Loucy (cell line): ENCODE results near the gene ZNF496.
"Not testable (repeated sequence)": the region's sequence is repeated elsewhere in the genome, so short reads cannot be mapped to it uniquely, and the experiment has no call there.

Source experiments
- H2AFZ ChIP-seq: fragments of 200-600 bp; sonication (generic); 2 replicates; pipeline ENCODE4 v1.6.0; 2016; ENCODE audit warnings: antibody characterized with exemption, mild to moderate bottlenecking, low read length, moderate library complexity
- H3F3A ChIP-seq: fragments of 200-600 bp; 2 replicates; pipeline ENCODE4 v1.6.0; 2016; ENCODE audit warnings: antibody characterized with exemption, low read depth, mild to moderate bottlenecking
- H3K27me3 ChIP-seq: fragments of 200-600 bp; sonication (generic); 2 replicates; pipeline ENCODE4 v1.6.1; 2014; ENCODE audit warnings: low read length, mild to moderate bottlenecking; ENCODE audit not compliant: insufficient read depth, poor library complexity, severe bottlenecking
- H3K36me3 ChIP-seq: fragments of 200-600 bp; sonication (generic); 2 replicates; pipeline ENCODE4 v1.6.1; 2016; ENCODE audit warnings: low read length; ENCODE audit not compliant: insufficient read depth
- H3K4me1 ChIP-seq: fragments of 200-600 bp; sonication (generic); 2 replicates; pipeline ENCODE4 v1.5.1; 2014; ENCODE audit warnings: low read length, mild to moderate bottlenecking; ENCODE audit not compliant: insufficient read depth, poor library complexity, severe bottlenecking
- H3K4me2 ChIP-seq: fragments of 200-600 bp; sonication (generic); 2 replicates; pipeline ENCODE4 v1.6.0; 2014; ENCODE audit warnings: antibody characterized with exemption, low read length, low read depth, mild to moderate bottlenecking; ENCODE audit not compliant: poor library complexity, severe bottlenecking
- H3K4me3 ChIP-seq: fragments of 200-600 bp; sonication (generic); 2 replicates; pipeline ENCODE4 v1.5.1; 2014; ENCODE audit warnings: low read length, mild to moderate bottlenecking, mixed read lengths; ENCODE audit not compliant: poor library complexity, severe bottlenecking
- H3K79me2 ChIP-seq: fragments of 200-600 bp; sonication (generic); 2 replicates; pipeline ENCODE4 v1.6.1; 2014; ENCODE audit warnings: low read length; ENCODE audit not compliant: insufficient read depth
- H3K9ac ChIP-seq: fragments of 200-600 bp; sonication (generic); 2 replicates; pipeline ENCODE4 v1.6.0; 2014; ENCODE audit warnings: mild to moderate bottlenecking, low read depth, low read length, moderate library complexity; ENCODE audit not compliant: poor library complexity, severe bottlenecking
- H3K9me2 ChIP-seq: fragments of 200-600 bp; sonication (generic); replicated peaks from 2 replicates; pipeline ENCODE4 v1.6.1; 2016; ENCODE audit warnings: low read depth, low read length, mixed read lengths
- H3K9me3 ChIP-seq: fragments of 200-600 bp; sonication (generic); 2 replicates; pipeline ENCODE4 v1.6.1; 2014; ENCODE audit warnings: mild to moderate bottlenecking, antibody characterized with exemption, low read length, low read depth; ENCODE audit not compliant: insufficient read depth
- H4K20me1 ChIP-seq: fragments of 200-600 bp; sonication (generic); 2 replicates; pipeline ENCODE4 v1.6.0; 2014; ENCODE audit warnings: antibody characterized with exemption, low read length, mild to moderate bottlenecking; ENCODE audit not compliant: insufficient read depth, poor library complexity, severe bottlenecking
- EZH2phosphoT487 ChIP-seq: fragments of 200-600 bp; IDR thresholded peaks from 2 replicates; pipeline ENCODE4 v1.6.1; 2018; ENCODE audit warnings: antibody characterized with exemption, mild to moderate bottlenecking, moderate library complexity, borderline replicate concordance
- TF ChIP-seq, protein P1 (sequence below): fragments of 200-600 bp; sonication (generic); conservative IDR thresholded peaks from 2 replicates; pipeline ENCODE4 v1.5.1; 2014; ENCODE audit warnings: mild to moderate bottlenecking, antibody characterized with exemption, low read length

ZNF496 gene

DNA sequence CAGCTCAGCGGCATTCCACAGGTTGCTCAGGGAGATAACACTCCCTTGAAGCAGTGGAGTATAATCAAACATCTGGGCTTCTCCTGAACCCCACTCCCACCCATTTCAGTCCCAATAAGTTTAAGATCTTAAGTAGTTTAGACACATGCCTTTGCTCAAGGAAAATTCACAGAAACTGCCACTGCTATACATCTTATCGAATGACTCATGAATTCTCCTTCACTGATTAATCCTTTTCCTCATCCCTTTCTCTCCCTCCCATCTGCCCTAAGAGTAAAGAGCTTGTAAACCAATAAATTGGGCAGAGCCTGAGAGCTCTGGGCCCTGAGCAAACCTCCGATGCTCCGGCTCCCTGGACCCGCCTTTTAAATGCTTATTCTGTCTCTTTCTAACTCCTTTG, 65.6 kb downstream of the ZNF496 start:
- Histone ChIP-seq H3K79me2 (no peaks in the 10 kb centered on the region), H3K9me2 (no peaks in the 10 kb centered on the region), H3F3A (no peaks in the 10 kb centered on the region), H3K36me3 (no peaks in the 10 kb centered on the region), H2AFZ (no peak overlapping the region), H3K4me1 (no peaks in the 10 kb centered on the region), H3K4me3 (no peak overlapping the region), H3K9ac (no peak overlapping the region), H3K9me3 (no peaks in the 10 kb centered on the region; the same call in 1 of the 2 replicates), H3K27me3 (no peaks in the 10 kb centered on the region), H3K4me2 (no peak overlapping the region), H4K20me1 (no peaks in the 10 kb centered on the region)
- TF ChIP-seq, protein P1, sequence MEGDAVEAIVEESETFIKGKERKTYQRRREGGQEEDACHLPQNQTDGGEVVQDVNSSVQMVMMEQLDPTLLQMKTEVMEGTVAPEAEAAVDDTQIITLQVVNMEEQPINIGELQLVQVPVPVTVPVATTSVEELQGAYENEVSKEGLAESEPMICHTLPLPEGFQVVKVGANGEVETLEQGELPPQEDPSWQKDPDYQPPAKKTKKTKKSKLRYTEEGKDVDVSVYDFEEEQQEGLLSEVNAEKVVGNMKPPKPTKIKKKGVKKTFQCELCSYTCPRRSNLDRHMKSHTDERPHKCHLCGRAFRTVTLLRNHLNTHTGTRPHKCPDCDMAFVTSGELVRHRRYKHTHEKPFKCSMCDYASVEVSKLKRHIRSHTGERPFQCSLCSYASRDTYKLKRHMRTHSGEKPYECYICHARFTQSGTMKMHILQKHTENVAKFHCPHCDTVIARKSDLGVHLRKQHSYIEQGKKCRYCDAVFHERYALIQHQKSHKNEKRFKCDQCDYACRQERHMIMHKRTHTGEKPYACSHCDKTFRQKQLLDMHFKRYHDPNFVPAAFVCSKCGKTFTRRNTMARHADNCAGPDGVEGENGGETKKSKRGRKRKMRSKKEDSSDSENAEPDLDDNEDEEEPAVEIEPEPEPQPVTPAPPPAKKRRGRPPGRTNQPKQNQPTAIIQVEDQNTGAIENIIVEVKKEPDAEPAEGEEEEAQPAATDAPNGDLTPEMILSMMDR, result no peak
- TF ChIP-seq EZH2phosphoT487, result no peak

DNA sequence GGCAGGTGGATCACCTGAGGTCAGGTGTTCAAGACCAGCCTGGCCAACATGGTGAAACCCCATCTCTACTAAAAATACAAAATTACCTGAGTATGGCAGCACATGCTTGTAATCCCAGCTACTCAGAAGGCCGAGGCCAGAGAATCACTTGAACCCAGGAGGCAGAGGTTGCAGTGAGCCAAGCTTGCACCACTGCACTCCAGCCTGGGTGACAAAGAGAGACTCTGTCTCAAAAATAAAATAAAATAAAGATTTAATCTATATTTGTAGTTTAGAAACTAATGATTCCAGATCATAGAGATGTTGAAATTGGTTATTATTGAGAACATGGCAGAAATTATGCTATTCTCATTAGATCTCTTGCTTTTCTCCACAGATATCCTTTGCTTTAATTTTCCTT, 75.9 kb downstream of the ZNF496 start, which contains the start of gene VN1R5:
Gene VN1R5 (plus strand): TSS at position 301 of the 400 bp plus-strand sequence.
- H3K4me2 ChIP-seq, H3F3A ChIP-seq, H3K4me3 ChIP-seq, H4K20me1 ChIP-seq, H3K79me2 ChIP-seq, H3K9me3 ChIP-seq, H3K4me1 ChIP-seq, H3K27me3 ChIP-seq, H2AFZ ChIP-seq, H3K9me2 ChIP-seq, H3K9ac ChIP-seq, H3K36me3 ChIP-seq: not testable (repeated sequence)

DNA sequence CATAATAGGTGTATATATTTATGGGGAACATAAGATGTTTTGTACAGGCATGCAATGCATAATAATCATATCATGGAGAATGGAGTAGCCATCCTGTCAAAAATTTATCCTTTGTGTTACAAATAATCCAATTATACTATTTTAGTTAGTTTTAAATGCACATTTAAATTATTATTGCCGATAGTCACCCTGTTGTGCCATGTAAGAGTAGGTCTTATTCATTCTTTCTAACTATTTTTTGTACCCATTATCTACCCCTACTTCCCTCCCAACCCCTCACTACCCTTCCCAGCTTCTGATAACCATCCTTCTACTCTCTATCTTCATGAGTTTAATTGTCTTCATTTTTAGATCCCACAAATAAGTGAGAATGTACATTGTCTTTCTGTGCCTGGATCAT, 84.1 kb downstream of the ZNF496 start:
- Histone ChIP-seq H3K9ac (no peak overlapping the region), H3K79me2 (no peaks in the 10 kb centered on the region), H3F3A (no peaks in the 10 kb centered on the region), H3K9me3 (no peaks in the 10 kb centered on the region), H3K4me3 (no peak overlapping the region), H4K20me1 (no peaks in the 10 kb centered on the region), H3K9me2 (no peaks in the 10 kb centered on the region), H2AFZ (no peak overlapping the region), H3K4me1 (no peaks in the 10 kb centered on the region), H3K4me2 (no peak overlapping the region), H3K27me3 (no peaks in the 10 kb centered on the region), H3K36me3 (no peaks in the 10 kb centered on the region)
- no peak for TF ChIP-seq EZH2phosphoT487
- TF ChIP-seq, protein P1, result no peak
